Coronary artery (tissue), 2 donors: ENCODE results near the gene SETD1A.
A peak's percentile ranks its signal among the peaks of the same experiment; 100 is the strongest.

Source experiments
- DNase-seq: peaks from one replicate; pipeline ENCODE4 v3.0.0-alpha.2; 2017; ENCODE audit warnings: low spot score
- H3K27ac ChIP-seq, 2 donors: fragments of 200-600 bp; sonication (generic); one replicate each; pipeline ENCODE4 v1.5.1; 2016 to 2019
- H3K4me3 ChIP-seq: fragments of 200-600 bp; sonication (generic); 2 replicates; pipeline ENCODE4 v1.5.1; 2016; ENCODE audit warnings: mild to moderate bottlenecking, moderate library complexity
- CTCF ChIP-seq: fragments of 200-600 bp; sonication (generic); IDR thresholded peaks from one replicate; pipeline ENCODE4 v1.5.1; 2019; ENCODE audit warnings: antibody characterized with exemption

SETD1A gene

GRCh38 chr16:30921748-30922419 lies 35.7 kb upstream of the SETD1A start:
- DNase-seq = peak; percentile 92
- H3K4me3 ChIP-seq = peak overlapping the region; percentile 69
- TF ChIP-seq CTCF = peak; percentile 69
- peak overlapping the region; percentile 93 to 95 for H3K27ac ChIP-seq

GRCh38 chr16:30922420-30922959 lies 35.1 kb upstream of the SETD1A start:
- DNase-seq = peak; percentile 100
- peak overlapping the region; percentile 93 to 95 for H3K27ac ChIP-seq
- H3K4me3 ChIP-seq = peak overlapping the region; percentile 82
- no peak for TF ChIP-seq CTCF

- DNase-seq = peak; percentile 100
- Histone ChIP-seq H3K27ac (peak overlapping the region; percentile 93 to 95), H3K4me3 (peak overlapping the region; percentile 82)
- TF ChIP-seq CTCF = no peak
Measured at GRCh38 chr16:30922960-30923535, 34.5 kb upstream of the SETD1A start.

GRCh38 chr16:30923554-30924075 lies 33.9 kb upstream of the SETD1A start, which contains the start of gene FBXL19:
Gene FBXL19 (plus strand): TSS chr16:30923572. CDS start chr16:30925755, 2,183 bp downstream.
- no peak for TF ChIP-seq CTCF
- Histone ChIP-seq H3K27ac (peak within 1 kb of the TSS; percentile 93 to 95), H3K4me3 (peak within 1 kb of the TSS; percentile 82)
- peak; percentile 85 for DNase-seq

GRCh38 chr16:30924076-30924912 lies 33.3 kb upstream of the SETD1A start:
- DNase-seq = no peak
- H3K27ac ChIP-seq = peak overlapping the region; percentile 93 to 95
- no peak for TF ChIP-seq CTCF
- peak overlapping the region; percentile 82 for H3K4me3 ChIP-seq

- H3K4me3 ChIP-seq = peak overlapping the region; percentile 82
- TF ChIP-seq CTCF = no peak
- DNase-seq = no peak
- H3K27ac ChIP-seq = peak overlapping the region in 1 of 2 donors; percentile 93
Measured at GRCh38 chr16:30924913-30925631, 32.5 kb upstream of the SETD1A start.
